ENCODE measurements around the gene TMEM154.

The TMEM154 gene

GRCh38 chr4:152708361-152708760 lies 28.6 kb upstream of the TMEM154 start:
- no peaks in the 10 kb centered on the region for H3K9me3 ChIP-seq (ENCODE audit: insufficient read depth, low read depth, low read length)
- no peaks in the 10 kb centered on the region for H3F3A ChIP-seq (ENCODE audit: low read depth)
- H3K9ac ChIP-seq (ENCODE audit: low read depth, low read length, poor library complexity, severe bottlenecking) = no peak overlapping the region
- no peaks in the 10 kb centered on the region for H3K4me1 ChIP-seq (ENCODE audit: insufficient read depth, low read length, poor library complexity, severe bottlenecking)
- no peaks in the 10 kb centered on the region for H3K79me2 ChIP-seq (ENCODE audit: insufficient read depth, low read length)
- H2AFZ ChIP-seq (ENCODE audit: low read length) = 0 out of 2 replicates have a peak overlapping the region, but pooled peaks have one; percentile 33
- no peak overlapping the region for H3K4me2 ChIP-seq (ENCODE audit: low read depth, low read length, poor library complexity, severe bottlenecking)
- H3K36me3 ChIP-seq (ENCODE audit: insufficient read depth, low read length) = no peaks in the 10 kb centered on the region
- H3K9me2 ChIP-seq (replicated peaks; ENCODE audit: low read depth, low read length) = no peaks in the 10 kb centered on the region
- H4K20me1 ChIP-seq (ENCODE audit: insufficient read depth, low read length, poor library complexity, severe bottlenecking) = no peaks in the 10 kb centered on the region
- H3K4me3 ChIP-seq (ENCODE audit: low read length, poor library complexity, severe bottlenecking) = no peak overlapping the region
- TF ChIP-seq CTCF (conservative IDR thresholded peaks at IDR 0.05; ENCODE audit: low read length) (no peak), EZH2phosphoT487 (IDR thresholded peaks at IDR 0.05; ENCODE audit: borderline replicate concordance) (no peak)
- no peaks in the 10 kb centered on the region for H3K27me3 ChIP-seq (ENCODE audit: insufficient read depth, low read length, poor library complexity, severe bottlenecking)

- Histone ChIP-seq H3K4me2 (ENCODE audit: low read depth, low read length, poor library complexity, severe bottlenecking) (no peak overlapping the region), H3K79me2 (ENCODE audit: insufficient read depth, low read length) (no peaks in the 10 kb centered on the region), H3K9me2 (replicated peaks; ENCODE audit: low read depth, low read length) (no peaks in the 10 kb centered on the region), H3K9me3 (ENCODE audit: insufficient read depth, low read depth, low read length) (no peaks in the 10 kb centered on the region), H3K27me3 (ENCODE audit: insufficient read depth, low read length, poor library complexity, severe bottlenecking) (no peaks in the 10 kb centered on the region), H3K36me3 (ENCODE audit: insufficient read depth, low read length) (no peaks in the 10 kb centered on the region), H4K20me1 (ENCODE audit: insufficient read depth, low read length, poor library complexity, severe bottlenecking) (no peaks in the 10 kb centered on the region), H3K9ac (ENCODE audit: low read depth, low read length, poor library complexity, severe bottlenecking) (no peak overlapping the region), H3K4me1 (ENCODE audit: insufficient read depth, low read length, poor library complexity, severe bottlenecking) (no peaks in the 10 kb centered on the region), H3F3A (ENCODE audit: low read depth) (no peaks in the 10 kb centered on the region), H2AFZ (ENCODE audit: low read length) (no peak overlapping the region; the same call in 1 of the 2 replicates), H3K4me3 (ENCODE audit: low read length, poor library complexity, severe bottlenecking) (no peak overlapping the region)
- TF ChIP-seq EZH2phosphoT487 (IDR thresholded peaks at IDR 0.05; ENCODE audit: borderline replicate concordance) (no peak), CTCF (conservative IDR thresholded peaks at IDR 0.05; ENCODE audit: low read length) (no peak)
These were observed 27.8 kb upstream of the TMEM154 start for GRCh38 chr4:152707632-152708031.

- TF ChIP-seq EZH2phosphoT487 (IDR thresholded peaks at IDR 0.05; ENCODE audit: borderline replicate concordance) = no peak
- peak; percentile 51 for TF ChIP-seq CTCF (conservative IDR thresholded peaks at IDR 0.05; ENCODE audit: low read length)
- no peaks in the 10 kb centered on the region for H3K36me3 ChIP-seq (ENCODE audit: insufficient read depth, low read length)
- no peaks in the 10 kb centered on the region for H4K20me1 ChIP-seq (ENCODE audit: insufficient read depth, low read length, poor library complexity, severe bottlenecking)
- H3K79me2 ChIP-seq (ENCODE audit: insufficient read depth, low read length) = no peaks in the 10 kb centered on the region
- no peaks in the 10 kb centered on the region for H3K4me1 ChIP-seq (ENCODE audit: insufficient read depth, low read length, poor library complexity, severe bottlenecking)
- H3K9me3 ChIP-seq (ENCODE audit: insufficient read depth, low read depth, low read length) = no peaks in the 10 kb centered on the region
- H2AFZ ChIP-seq (ENCODE audit: low read length) = no peak overlapping the region
- H3K9me2 ChIP-seq (replicated peaks; ENCODE audit: low read depth, low read length) = no peaks in the 10 kb centered on the region
- H3F3A ChIP-seq (ENCODE audit: low read depth) = no peaks in the 10 kb centered on the region
- no peak overlapping the region for H3K4me2 ChIP-seq (ENCODE audit: low read depth, low read length, poor library complexity, severe bottlenecking)
- no peaks in the 10 kb centered on the region for H3K27me3 ChIP-seq (ENCODE audit: insufficient read depth, low read length, poor library complexity, severe bottlenecking)
- H3K4me3 ChIP-seq (ENCODE audit: low read length, poor library complexity, severe bottlenecking) = no peak overlapping the region
- no peak overlapping the region for H3K9ac ChIP-seq (ENCODE audit: low read depth, low read length, poor library complexity, severe bottlenecking)
These were observed 26.1 kb upstream of the TMEM154 start for GRCh38 chr4:152705903-152706302.
